Calu3 (cell line): ENCODE data around the gene OSBPL3. TPM values are rescaled to one million over a fixed set of nuclear protein-coding genes. Genes with fewer than 3 reads are reported as not detected.

Experiments used
- BruUV-seq: library from RNA; stranded (reverse); fragments of 400-500 nt; replicated peaks from 2 replicates; lab custom pipeline; 2021; lab: Mats Ljungman, UMichigan
- CTCF ChIA-PET: fragments of 300-600 bp; sonication (Branson Sonifier 250); formaldehyde crosslinking; loops from one replicate; lab custom pipeline; 2022; ENCODE audit warnings: antibody characterized with exemption; lab: Charles Lee
- DNase-seq: peaks from one replicate; pipeline ENCODE4 v3.0.0; 2022
- H3K27ac Mint-ChIP-seq: one replicate; pipeline ENCODE4 v1.8.0; 2022; ENCODE audit warnings: mixed read lengths; ENCODE audit not compliant: unreplicated experiment
- H3K27me3 Mint-ChIP-seq: one replicate; pipeline ENCODE4 v1.8.0; 2022; ENCODE audit warnings: mixed read lengths; ENCODE audit not compliant: unreplicated experiment
- H3K36me3 Mint-ChIP-seq: one replicate; pipeline ENCODE4 v1.8.0; 2022; ENCODE audit warnings: mild to moderate bottlenecking, moderate library complexity, mixed read lengths; ENCODE audit not compliant: insufficient read depth, unreplicated experiment
- H3K4me1 Mint-ChIP-seq: one replicate; pipeline ENCODE4 v1.8.0; 2022; ENCODE audit warnings: mild to moderate bottlenecking, low read depth, mixed read lengths; ENCODE audit not compliant: unreplicated experiment
- H3K4me3 Mint-ChIP-seq: one replicate; pipeline ENCODE4 v1.8.0; 2022; ENCODE audit warnings: mild to moderate bottlenecking, low read depth, moderate library complexity, mixed read lengths; ENCODE audit not compliant: unreplicated experiment
- H3K9me3 Mint-ChIP-seq: one replicate; pipeline ENCODE4 v1.8.0; 2022; ENCODE audit warnings: low read depth, mixed read lengths; ENCODE audit not compliant: unreplicated experiment
- intact Hi-C: fragments of 100-400 bp; cut with micrococcal nuclease; formaldehyde crosslinking; loops from one replicate; pipeline ENCODE4 v1.10.0; 2022; ENCODE audit not compliant: unreplicated experiment
- total RNA-seq: library from RNA; stranded (reverse); gene quantifications from 2 replicates; pipeline ENCODE4 v1.2.3, GENCODE V29; 2022
- TF ChIP-seq, protein P1 (sequence below): fragments of 200-600 bp; IDR thresholded peaks from one replicate; pipeline ENCODE4 v1.8.0; 2022; ENCODE audit warnings: antibody characterized with exemption; ENCODE audit not compliant: unreplicated experiment

Gene OSBPL3
- total RNA-seq, 1 experiment from 2014 or later, result 136 TPM

DNA sequence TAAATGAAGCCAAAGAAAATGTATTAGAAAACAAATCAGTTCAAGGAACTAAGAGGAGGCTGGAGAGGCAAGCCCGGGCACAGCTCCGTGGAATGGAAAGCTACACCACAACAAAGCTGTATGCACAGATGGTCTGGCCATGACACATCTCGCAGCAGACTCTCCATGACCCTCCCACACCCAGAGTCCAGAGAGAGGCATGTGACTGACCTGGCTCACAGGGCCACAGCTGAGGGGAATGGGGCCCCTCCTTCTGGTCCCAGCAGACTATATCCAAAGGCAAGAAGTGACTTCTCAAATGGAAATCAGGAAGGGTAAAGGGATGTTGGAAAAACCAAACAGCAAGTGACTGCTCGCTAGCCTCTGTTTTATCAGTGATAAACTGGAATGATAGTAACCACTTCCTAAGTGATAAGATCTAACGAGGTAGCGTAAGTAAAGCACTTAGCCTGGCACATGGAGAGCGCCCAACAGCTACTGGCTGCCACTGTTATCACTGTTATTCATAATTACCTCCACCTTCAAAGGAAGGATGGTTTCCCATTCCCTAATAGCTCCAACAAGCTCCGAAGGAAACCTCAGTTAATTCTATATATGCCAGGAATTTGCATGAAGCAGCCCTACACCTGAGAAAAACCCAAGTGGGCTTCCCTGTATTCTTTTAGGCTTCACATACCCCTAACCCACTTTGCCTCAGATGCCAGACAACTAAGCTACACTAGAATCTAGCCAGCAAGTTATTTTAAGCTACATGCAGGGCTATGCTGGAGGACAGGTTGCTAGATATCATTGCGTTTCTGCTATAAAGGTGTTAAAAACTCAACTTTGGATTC, 8.4 kb downstream of the OSBPL3 start:
- CTCF ChIA-PET, result interaction anchor here (0.9 to 2.7 kb wide), 7 partner anchors 9 to 159 kb away, joined by 3 to 13 read pairs (median 3); partner anchors contain the start of gene OSBPL3
- peak overlapping the region; percentile 4 for H3K27ac Mint-ChIP-seq
- H3K27me3 Mint-ChIP-seq, result no peaks in the 10 kb centered on the region
- intact Hi-C loops, result no loop called here
- peak; percentile 59 for DNase-seq
- H3K36me3 Mint-ChIP-seq, result peaks cover 30% of the 10 kb centered on the region
- TF ChIP-seq, protein P1, sequence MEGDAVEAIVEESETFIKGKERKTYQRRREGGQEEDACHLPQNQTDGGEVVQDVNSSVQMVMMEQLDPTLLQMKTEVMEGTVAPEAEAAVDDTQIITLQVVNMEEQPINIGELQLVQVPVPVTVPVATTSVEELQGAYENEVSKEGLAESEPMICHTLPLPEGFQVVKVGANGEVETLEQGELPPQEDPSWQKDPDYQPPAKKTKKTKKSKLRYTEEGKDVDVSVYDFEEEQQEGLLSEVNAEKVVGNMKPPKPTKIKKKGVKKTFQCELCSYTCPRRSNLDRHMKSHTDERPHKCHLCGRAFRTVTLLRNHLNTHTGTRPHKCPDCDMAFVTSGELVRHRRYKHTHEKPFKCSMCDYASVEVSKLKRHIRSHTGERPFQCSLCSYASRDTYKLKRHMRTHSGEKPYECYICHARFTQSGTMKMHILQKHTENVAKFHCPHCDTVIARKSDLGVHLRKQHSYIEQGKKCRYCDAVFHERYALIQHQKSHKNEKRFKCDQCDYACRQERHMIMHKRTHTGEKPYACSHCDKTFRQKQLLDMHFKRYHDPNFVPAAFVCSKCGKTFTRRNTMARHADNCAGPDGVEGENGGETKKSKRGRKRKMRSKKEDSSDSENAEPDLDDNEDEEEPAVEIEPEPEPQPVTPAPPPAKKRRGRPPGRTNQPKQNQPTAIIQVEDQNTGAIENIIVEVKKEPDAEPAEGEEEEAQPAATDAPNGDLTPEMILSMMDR, result no peak
- H3K4me1 Mint-ChIP-seq, result peaks cover 90% of the 10 kb centered on the region
- peak overlapping the region; percentile 20 for H3K4me3 Mint-ChIP-seq
- H3K9me3 Mint-ChIP-seq, result no peaks in the 10 kb centered on the region
- no TSS peak for BruUV-seq

DNA sequence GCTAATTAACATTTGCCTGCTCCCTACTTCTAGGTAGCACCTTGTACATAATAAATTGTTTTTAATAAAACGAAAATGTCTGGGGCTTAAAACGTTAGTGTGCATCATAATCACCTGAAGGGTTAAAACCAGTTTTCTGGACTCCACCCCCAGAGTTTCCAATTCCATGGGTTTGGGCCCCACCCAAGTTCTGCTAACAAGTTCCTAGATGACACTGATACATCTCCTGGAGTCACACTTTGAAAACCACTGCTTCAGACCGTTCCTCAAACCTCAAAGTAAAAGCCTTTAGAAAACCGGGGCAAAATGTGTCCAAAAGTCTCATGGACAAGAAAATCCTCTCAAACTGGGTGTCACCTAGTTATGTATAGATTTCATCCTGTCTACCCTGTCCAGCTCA, 9.3 kb downstream of the OSBPL3 start:
- BruUV-seq, result no TSS peak
- Mint-ChIP-seq H3K36me3 (peaks cover 37% of the 10 kb centered on the region), H3K9me3 (no peaks in the 10 kb centered on the region), H3K27me3 (no peaks in the 10 kb centered on the region), H3K27ac (peak overlapping the region; percentile 26), H3K4me3 (peak overlapping the region; percentile 20), H3K4me1 (peaks cover 90% of the 10 kb centered on the region)
- intact Hi-C loops, result no loop called here
- DNase-seq, result no peak
- CTCF ChIA-PET, result interaction anchor here (0.9 to 2.7 kb wide), 5 partner anchors 8 to 149 kb away, joined by 3 to 13 read pairs (median 4); partner anchors contain the start of gene OSBPL3
- TF ChIP-seq, protein P1, result no peak

DNA sequence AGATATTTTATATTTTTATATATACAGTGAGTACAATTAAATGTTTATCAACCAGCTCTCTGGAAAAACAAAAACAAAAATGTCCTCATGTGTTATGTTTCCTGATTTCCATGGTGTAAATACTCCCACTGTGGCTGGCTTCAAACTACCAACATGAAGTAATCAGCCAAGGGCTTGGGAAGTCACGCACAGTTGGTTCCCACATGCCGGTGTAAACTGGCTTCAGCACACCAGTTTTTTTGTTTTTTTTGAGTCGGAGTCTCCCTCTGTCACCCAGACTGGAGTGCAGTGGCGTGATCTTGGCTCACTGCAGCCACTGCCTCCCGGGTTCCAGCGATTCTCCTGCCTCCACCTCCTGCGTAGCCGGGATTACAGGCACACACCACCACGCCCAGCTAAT, 11.8 kb downstream of the OSBPL3 start:
- peaks cover 85% of the 10 kb centered on the region for H3K4me1 Mint-ChIP-seq
- H3K36me3 Mint-ChIP-seq, result peaks cover 28% of the 10 kb centered on the region
- TF ChIP-seq, protein P1, result no peak
- CTCF ChIA-PET, result no interaction called here
- intact Hi-C loops, result loop anchor here (5.0 kb wide), 1 partner anchor 124 kb away; no protein-coding TSS in a partner anchor
- no peaks in the 10 kb centered on the region for H3K9me3 Mint-ChIP-seq
- H3K27me3 Mint-ChIP-seq, result no peaks in the 10 kb centered on the region
- peak overlapping the region; percentile 98 for H3K27ac Mint-ChIP-seq
- DNase-seq, result no peak
- H3K4me3 Mint-ChIP-seq, result no peak overlapping the region
- no TSS peak for BruUV-seq

DNA sequence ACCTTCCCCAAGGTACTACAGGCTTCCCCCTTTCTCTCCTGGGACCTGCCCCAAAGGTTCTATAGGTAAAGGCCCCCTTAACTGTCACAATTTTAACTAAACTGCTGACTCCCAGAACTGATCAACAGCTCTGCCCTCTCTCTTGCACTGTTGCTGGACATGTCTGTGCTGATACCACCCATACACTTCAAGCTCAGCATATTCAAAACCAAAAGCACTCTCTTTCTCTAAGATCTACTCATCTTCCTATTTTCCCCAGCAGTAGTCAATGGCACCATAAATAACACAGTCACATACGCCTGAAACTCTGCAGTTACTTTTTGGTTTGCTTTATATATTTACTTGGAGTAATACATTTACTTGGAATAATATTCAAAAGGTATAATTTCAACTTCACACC, 12.3 kb downstream of the OSBPL3 start:
- Mint-ChIP-seq H3K9me3 (no peaks in the 10 kb centered on the region), H3K27me3 (no peaks in the 10 kb centered on the region), H3K4me3 (no peak overlapping the region), H3K4me1 (peaks cover 83% of the 10 kb centered on the region), H3K36me3 (peaks cover 28% of the 10 kb centered on the region), H3K27ac (peak overlapping the region; percentile 98)
- TF ChIP-seq, protein P1, result no peak
- BruUV-seq, result no TSS peak
- CTCF ChIA-PET, result interaction anchor here (1.8 kb wide), 1 partner anchor 125 kb away, joined by 4 read pairs; no protein-coding TSS in a partner anchor
- intact Hi-C loops, result loop anchor here (5.0 kb wide), 1 partner anchor 125 kb away; no protein-coding TSS in a partner anchor
- no peak for DNase-seq
